ENCODE results near the gene TRIP12.
A peak's percentile ranks its signal among the peaks of the same experiment; 100 is the strongest.

Gene TRIP12

DNA sequence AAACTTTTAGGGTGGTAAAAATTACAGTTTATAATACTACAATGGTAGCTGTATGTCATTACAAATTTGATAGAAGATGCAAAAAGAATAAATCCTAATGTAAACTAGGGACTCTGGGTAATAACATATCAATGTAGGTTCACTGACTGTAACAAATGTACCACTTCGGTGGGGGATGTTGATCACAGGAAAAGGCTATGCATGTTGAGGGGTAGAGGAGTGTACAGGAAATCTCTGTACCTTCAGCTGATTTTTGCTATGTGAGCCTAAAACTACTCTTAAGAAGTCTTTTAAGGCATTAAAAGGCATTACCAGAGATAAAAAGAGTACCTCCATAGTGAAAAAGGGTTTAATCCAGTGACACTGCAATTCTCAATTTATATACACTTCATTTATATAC is 25.0 kb downstream of the TRIP12 start:
- no peak for DNase-seq (ENCODE audit: low spot score)
- no peak for TF ChIP-seq CTCF (conservative IDR thresholded peaks at IDR 0.05; ENCODE audit: low read depth)
- ChIA-PET CTCF (no interaction called here), POLR2A (ENCODE audit: low non-redundant PET) (no interaction called here)
- no peak overlapping the region for H3K27ac ChIP-seq

GRCh38 chr2:229889023-229889422 is 32.8 kb downstream of the TRIP12 start:
- CTCF ChIA-PET, result no interaction called here
- no peak overlapping the region for H3K27ac ChIP-seq
- no peak for DNase-seq (ENCODE audit: low spot score)
- no peak for TF ChIP-seq CTCF (conservative IDR thresholded peaks at IDR 0.05; ENCODE audit: low read depth)
- POLR2A ChIA-PET (ENCODE audit: low non-redundant PET), result no interaction called here

DNA sequence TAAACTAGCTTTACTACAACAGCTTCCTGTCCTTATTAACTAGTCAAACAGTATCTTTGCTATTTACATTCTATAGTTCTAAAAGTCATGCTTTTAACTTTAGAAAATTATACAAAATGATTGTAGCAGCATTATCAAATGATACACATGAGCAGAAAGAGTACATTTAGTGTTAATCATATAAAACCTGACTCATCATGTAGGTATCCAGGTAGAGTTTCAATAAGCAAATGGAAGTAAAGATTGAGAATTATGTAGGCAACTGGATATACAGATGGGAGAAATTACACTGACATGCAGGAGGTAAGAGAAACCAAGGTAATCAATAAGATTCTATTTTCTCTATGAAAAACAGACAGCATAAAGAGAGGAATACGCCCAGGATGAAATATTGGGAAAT is 33.8 kb downstream of the TRIP12 start:
- DNase-seq (ENCODE audit: low spot score), result peak; percentile 37
- no peak for TF ChIP-seq CTCF (conservative IDR thresholded peaks at IDR 0.05; ENCODE audit: low read depth)
- ChIA-PET POLR2A (ENCODE audit: low non-redundant PET) (no interaction called here), CTCF (no interaction called here)
- no peak overlapping the region for H3K27ac ChIP-seq

DNA sequence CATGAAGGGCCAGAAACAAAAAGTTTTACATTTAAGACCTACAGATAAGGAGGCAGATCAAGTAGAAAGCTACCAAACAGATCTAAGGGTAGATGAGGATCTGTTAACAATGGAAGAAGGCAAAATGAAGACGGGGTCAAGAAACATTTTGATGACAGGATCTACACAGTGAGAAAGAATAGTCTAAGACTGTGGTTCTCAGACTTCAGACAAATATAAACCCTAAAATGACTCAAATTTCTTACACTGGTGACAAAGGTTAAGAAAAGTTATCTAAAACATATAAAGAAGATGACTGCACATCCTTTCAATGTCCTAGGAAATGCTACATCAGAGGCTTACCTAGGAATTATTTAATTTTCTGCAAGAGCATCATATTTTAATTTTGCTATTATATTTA is 34.4 kb downstream of the TRIP12 start:
- ChIA-PET CTCF (no interaction called here), POLR2A (ENCODE audit: low non-redundant PET) (no interaction called here)
- no peak for DNase-seq (ENCODE audit: low spot score)
- no peak overlapping the region for H3K27ac ChIP-seq
- TF ChIP-seq CTCF (conservative IDR thresholded peaks at IDR 0.05; ENCODE audit: low read depth), result no peak

- CTCF ChIA-PET, result interaction anchor here (0.6 kb wide), 1 partner anchor 49 kb away, joined by 4 read pairs; no protein-coding TSS in a partner anchor
- H3K27ac ChIP-seq, result no peak overlapping the region
- no peak for TF ChIP-seq CTCF (conservative IDR thresholded peaks at IDR 0.05; ENCODE audit: low read depth)
- no peak for DNase-seq (ENCODE audit: low spot score)
- POLR2A ChIA-PET (ENCODE audit: low non-redundant PET), result no interaction called here
Measured at GRCh38 chr2:229884775-229885699, 36.8 kb downstream of the TRIP12 start.

- no peak for TF ChIP-seq CTCF (conservative IDR thresholded peaks at IDR 0.05; ENCODE audit: low read depth)
- no peak for DNase-seq (ENCODE audit: low spot score)
- ChIA-PET POLR2A (ENCODE audit: low non-redundant PET) (no interaction called here), CTCF (no interaction called here)
- no peak overlapping the region for H3K27ac ChIP-seq
Measured at GRCh38 chr2:229882583-229882982, 39.2 kb downstream of the TRIP12 start.

Data from RWPE1 (cell line).